B cell (primary cell): ENCODE data around the gene TOMM7.

ENCODE experiments used
- CTCF ChIP-seq: fragments of 200-600 bp; IDR thresholded peaks from one replicate; pipeline ENCODE4 v1.8.0; 2022; ENCODE audit warnings: antibody characterized with exemption, mild to moderate bottlenecking
- EZH2 ChIP-seq: IDR thresholded peaks from 2 replicates; pipeline ENCODE4 v1.6.1; 2012; ENCODE audit warnings: borderline replicate concordance, low read depth, mild to moderate bottlenecking, moderate library complexity, low read length; ENCODE audit not compliant: insufficient read depth, poor library complexity, severe bottlenecking

GRCh38 chr7:22853138-22853537 lies 30.5 kb upstream of the TOMM7 start:
- TF ChIP-seq CTCF (no peak), EZH2 (no peak)
